Suprapubic skin (tissue), 4 donors: ENCODE measurements around the gene ZNF358.

Experiments
- CTCF ChIP-seq, 2 donors: fragments of 200-600 bp in 1 of 2; fragments of 450-650 bp in 1 of 2; sonication (generic) in 1 of 2; IDR thresholded peaks; one replicate each; pipeline ENCODE4 v1.5.1; 2016 to 2019; ENCODE audit warnings: antibody characterized with exemption in 2 of 2, mild to moderate bottlenecking in 1 of 2, moderate library complexity in 1 of 2
- EP300 ChIP-seq: sonication (generic); formaldehyde crosslinking; IDR thresholded peaks from one replicate; pipeline ENCODE4 v1.6.1; 2017; ENCODE audit warnings: antibody characterized with exemption
- POLR2A ChIP-seq, 2 donors: fragments of 450-650 bp; IDR thresholded peaks; one replicate each; pipeline ENCODE4 v1.6.1; 2017; ENCODE audit warnings: antibody characterized with exemption in 2 of 2, mild to moderate bottlenecking in 2 of 2, moderate library complexity in 2 of 2
- POLR2AphosphoS5 ChIP-seq, 3 donors: sonication (generic); formaldehyde crosslinking; IDR thresholded peaks; one replicate each; pipeline ENCODE4 v1.6.1; 2017; ENCODE audit warnings: antibody characterized with exemption in 3 of 3

DNA sequence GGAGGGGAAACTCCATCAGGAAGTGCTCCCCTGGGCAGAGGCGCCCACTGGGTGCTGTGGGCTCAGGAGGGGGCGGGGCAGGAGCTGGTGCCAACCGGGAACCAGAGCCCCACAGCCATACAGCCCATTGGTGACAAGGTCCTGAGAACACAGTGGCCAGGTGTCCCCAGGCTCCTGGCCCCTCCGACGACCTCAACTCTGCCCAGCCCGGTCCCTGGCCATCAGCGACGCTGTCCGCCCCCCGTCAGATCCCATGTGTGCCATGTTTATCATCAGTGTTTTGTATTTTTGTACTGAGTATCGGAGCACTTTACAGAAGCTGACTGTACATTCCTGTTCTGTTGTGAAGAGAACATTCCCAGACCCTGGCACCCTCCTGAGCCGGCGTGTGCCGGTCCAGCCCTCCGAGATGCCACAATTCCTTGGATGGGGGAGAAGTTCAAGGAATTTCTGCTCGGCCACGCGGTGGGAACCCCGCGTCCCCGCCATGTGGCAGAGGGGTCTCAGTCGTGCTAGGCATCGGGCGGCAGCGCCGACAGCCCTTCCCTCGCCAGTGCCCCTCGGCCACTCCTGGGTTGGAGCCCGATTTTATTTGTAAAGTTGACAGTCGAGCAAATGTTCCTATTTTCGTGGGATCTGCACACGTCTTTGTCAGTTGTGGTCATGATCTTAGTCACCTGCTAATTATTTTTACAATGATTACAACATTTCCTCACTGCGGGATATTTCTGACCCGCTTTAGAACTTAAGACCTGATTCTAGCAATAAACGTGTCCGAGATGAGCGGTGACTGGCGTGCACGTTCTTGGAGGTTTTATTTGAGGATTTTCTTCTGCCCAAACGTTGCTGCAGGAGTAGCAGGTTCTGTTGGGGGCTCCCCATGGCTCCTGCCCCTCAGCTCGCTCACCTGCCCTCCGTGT lies 43.9 kb upstream of the ZNF358 start:
- no peak for TF ChIP-seq CTCF (IDR thresholded peaks at IDR 0.05)
- no peak for TF ChIP-seq POLR2A (IDR thresholded peaks at IDR 0.05)
- TF ChIP-seq POLR2AphosphoS5 (IDR thresholded peaks at IDR 0.05) = no peak
- no peak for TF ChIP-seq EP300
